ENCODE data around the gene ACOT7.

DNA sequence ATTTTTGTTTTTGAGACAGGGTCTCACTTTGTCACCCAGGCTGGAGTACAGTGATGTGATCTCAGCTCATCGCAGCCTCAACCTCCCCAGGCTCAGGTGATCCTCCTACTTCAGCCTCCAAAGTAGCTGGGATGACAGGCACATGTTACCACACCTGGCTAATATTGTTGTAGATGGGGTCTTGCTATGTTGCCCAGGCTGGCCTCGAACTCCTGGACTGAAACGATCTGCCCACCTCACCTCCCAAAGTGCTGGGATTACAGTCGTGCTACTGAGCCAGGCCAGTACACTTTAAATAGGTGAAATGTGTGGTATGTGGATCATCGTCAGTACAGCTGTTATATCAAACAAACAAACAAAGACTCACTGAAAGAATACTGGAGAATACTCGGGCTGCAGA lies 97.7 kb downstream of the ACOT7 start:
- TF ChIP-seq POLR2AphosphoS5 (IDR thresholded peaks at IDR 0.05; ENCODE audit: low read depth) (no peak), ZNF331 (CRISPR knock-in tag; IDR thresholded peaks at IDR 0.05; ENCODE audit: low read depth) (no peak), REST (IDR thresholded peaks at IDR 0.05; ENCODE audit: unreplicated experiment) (no peak), NANOG (IDR thresholded peaks at IDR 0.05; ENCODE audit: borderline replicate concordance) (no peak), EZH2 (IDR thresholded peaks at IDR 0.05; ENCODE audit: low read depth, unreplicated experiment) (no peak), EZH2phosphoT487 (IDR thresholded peaks at IDR 0.05; ENCODE audit: unreplicated experiment) (no peak), CREB1 (CRISPR knock-in tag; IDR thresholded peaks at IDR 0.05; ENCODE audit: low read depth) (no peak)
- TF ChIP-seq, protein P1, sequence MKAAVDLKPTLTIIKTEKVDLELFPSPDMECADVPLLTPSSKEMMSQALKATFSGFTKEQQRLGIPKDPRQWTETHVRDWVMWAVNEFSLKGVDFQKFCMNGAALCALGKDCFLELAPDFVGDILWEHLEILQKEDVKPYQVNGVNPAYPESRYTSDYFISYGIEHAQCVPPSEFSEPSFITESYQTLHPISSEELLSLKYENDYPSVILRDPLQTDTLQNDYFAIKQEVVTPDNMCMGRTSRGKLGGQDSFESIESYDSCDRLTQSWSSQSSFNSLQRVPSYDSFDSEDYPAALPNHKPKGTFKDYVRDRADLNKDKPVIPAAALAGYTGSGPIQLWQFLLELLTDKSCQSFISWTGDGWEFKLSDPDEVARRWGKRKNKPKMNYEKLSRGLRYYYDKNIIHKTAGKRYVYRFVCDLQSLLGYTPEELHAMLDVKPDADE (IDR thresholded peaks at IDR 0.05) = no peak
- TF ChIP-seq, protein P2, sequence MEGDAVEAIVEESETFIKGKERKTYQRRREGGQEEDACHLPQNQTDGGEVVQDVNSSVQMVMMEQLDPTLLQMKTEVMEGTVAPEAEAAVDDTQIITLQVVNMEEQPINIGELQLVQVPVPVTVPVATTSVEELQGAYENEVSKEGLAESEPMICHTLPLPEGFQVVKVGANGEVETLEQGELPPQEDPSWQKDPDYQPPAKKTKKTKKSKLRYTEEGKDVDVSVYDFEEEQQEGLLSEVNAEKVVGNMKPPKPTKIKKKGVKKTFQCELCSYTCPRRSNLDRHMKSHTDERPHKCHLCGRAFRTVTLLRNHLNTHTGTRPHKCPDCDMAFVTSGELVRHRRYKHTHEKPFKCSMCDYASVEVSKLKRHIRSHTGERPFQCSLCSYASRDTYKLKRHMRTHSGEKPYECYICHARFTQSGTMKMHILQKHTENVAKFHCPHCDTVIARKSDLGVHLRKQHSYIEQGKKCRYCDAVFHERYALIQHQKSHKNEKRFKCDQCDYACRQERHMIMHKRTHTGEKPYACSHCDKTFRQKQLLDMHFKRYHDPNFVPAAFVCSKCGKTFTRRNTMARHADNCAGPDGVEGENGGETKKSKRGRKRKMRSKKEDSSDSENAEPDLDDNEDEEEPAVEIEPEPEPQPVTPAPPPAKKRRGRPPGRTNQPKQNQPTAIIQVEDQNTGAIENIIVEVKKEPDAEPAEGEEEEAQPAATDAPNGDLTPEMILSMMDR (conservative IDR thresholded peaks at IDR 0.05; ENCODE audit: low read depth in 2 of 2) = no peak

All from GM23338 (cell line).